GM19397 (cell line): ENCODE results near the gene FBLN1.

Experiments used
- ATAC-seq: cut with Tn5 transposase; IDR thresholded peaks from one replicate; pipeline ENCODE4 v1.9.1; 2021; ENCODE audit warnings: mild to moderate bottlenecking, moderate library complexity; ENCODE audit not compliant: unreplicated experiment

FBLN1 gene

DNA sequence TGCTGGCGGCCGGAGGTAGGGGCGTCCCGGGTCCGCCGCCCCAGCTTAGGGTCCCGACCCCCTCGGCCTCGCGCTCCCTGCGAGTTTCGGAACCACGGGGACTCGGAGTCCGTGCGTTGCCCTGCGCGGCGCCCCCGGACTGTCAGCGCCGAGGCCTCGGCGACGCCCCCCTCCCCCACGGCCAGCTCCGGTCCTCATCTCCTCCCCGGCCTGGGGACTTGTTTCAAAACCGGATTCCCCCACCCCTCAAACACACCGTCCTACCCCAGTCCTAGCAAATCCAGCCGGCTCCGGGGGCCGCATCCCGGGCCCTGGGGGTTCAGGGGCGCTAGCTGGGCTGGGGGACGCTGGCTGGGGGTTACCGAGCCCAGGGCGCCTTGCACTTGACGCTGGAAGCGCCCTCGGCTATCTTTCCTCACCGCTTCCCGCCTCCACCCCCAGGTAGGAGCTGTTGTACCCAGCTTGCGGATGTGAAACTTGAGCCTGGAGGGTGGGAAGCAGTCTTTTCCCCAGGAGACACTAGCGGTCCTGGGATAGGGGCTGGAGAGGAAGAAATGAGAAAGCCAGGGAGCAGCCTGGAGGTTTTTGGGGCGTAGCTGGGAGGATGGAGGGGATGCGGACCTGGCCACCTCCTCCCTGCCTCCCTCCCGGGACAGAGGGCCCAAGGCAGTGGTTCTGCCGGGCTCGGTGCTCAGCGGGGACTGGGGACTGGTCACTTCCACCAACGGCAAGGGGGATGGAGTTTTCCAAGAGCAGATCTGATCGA, 550 bp downstream of the FBLN1 start:
- ATAC-seq: no peak

DNA sequence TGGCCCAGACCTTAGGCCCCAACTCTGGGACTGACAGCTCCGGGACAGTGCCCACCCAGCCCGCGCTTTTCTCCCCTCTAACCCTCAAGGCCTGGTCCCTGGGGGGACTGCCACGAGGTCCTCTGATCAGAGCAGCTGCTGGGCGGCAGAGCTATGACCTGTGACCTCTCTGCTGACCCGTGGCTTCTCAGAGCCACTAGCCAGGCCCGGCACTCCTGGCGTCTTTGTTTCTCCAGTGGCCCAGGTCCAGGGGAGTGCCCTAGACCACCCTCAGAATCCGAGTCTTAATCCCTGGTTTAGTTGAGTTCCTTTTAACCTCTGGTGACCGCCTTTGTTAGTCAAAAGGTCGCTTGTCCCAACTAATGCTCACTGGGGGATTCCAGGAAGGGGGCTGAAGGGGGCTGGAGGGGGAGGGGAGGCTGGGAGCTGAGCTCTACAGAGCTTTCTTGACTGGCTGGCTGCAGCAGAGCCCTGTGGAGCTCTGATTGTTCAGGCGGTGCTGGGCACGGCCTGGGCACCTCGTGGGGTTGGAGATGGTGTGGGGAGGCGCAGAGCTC, 1.2 kb downstream of the FBLN1 start:
- no peak for ATAC-seq

DNA sequence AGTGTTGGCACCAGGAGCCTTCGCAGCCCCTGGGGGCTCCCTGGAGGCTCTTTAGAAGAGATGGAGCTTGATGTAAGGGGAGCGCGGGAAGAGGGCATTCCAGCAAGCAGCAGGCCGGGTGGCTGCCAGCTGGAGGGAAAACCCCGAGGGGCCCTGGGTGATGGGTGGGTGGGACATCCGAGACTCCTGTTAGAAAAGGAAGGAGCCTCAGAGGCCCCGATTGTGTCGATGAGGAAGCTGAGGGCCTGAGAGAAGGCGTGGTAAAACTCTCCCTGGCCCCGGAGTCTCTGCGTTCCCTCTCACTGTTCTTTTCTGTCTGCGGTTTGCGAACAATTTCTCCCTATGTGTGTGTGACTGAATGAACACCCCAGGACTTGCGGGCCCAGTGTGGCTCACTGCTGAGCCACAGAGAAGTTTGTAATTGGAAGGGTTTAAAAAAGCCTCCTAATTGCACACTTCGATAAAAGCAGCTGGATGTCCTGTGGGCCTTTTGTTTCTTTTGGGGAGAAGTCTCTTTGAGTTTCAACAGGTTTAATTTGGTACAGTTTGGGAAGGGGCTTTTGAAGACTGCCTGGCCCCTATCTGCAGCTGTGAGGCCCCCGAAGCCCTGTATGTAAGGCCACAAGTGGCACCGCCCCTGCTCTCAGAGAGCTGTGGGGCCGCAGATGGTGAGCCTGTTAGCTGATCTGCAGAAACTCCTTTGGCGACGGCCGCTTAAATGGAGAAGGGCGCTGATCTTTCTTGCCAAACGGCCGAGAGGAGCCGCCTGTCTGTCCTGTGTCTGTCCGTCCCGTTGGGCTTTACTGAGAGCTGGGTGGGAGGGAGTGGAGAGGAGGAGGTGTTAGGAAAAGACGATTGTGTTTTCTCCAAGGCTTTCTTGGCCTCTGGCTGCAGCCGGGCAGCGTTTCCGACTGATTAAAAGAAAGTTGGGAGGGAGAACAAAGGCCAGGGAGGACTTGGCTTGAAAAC, 2.0 kb downstream of the FBLN1 start:
- ATAC-seq: no peak

DNA sequence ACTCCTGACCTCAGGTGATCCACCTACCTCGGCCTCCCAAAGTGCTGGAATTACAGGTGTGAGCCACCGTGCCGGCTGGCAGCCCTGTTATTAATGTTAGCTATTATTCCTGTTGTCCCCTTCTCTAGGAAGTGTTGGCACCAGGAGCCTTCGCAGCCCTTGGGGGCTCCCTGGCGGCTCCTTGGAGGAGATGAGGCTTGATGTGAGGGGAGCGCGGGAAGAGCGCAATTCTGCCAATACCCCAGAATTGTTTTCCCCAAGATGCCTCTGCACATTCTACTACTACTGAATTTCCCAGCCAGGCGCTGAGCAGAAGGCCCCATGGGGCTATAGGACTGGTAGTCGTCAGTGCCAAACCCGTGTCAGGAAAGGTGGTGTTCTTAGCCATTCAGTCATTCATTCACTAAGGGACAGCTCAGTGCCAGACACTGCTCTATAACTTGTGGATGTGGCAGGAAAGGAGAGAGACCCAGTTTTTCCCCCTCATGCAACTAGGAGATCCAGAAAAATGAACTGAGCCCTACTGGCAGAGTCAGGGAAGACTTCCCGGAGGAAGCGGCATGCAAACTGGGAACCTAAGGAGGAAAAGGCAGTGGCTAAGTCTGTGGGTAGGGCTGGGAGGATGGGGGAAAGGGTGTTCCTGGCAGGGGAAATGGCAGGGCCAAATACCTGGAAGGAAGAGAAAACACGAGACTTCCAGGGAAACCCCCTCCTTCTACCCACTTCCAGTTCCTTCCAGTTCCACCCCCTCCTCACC, 3.5 kb downstream of the FBLN1 start:
- ATAC-seq: no peak

DNA sequence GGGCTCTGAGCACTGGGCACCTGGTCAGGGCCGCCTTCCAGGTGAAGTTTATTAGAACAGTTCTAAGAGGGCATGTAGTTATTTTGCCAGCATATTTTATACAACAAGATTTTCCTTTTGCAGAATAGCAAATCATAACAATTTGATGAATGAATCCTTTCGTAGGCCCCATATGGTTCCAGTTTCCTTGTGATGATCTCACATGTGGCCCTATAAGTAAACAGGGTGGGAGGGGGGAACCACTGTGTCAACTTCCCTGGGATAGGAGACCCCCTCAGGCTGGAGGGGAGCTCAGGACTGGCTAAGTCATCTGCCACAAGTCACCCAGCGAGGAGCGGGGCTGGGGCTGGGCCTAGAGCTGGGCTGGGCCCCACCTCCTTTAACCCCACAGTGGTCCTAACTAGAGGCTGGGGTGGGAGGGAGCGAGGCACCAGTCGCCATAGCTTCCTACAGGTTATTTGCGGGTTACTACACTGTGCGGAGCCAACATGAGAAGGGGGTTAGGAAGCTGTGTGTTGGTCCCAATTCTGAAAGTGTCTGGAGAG, 4.2 kb downstream of the FBLN1 start:
- ATAC-seq: no peak

DNA sequence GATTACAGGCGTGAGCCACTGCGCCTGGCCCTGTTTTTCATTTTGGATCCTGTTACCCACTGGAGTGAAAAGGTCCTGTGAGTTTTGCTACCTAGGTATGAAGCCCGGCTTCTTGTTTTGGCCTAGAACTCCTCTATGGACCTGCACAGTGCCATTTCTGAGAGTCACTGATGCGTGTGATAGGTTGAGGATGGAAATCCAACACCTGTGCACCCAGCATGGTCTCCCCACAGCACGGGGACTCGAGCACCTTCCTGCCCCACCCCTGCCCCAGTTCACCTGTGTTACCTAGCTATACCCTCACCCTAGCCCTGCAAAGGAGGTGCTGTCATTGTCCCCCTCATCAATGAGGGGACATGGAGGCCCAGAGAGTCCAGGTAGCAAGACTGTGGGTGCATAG, 5.1 kb downstream of the FBLN1 start:
- ATAC-seq: no peak

DNA sequence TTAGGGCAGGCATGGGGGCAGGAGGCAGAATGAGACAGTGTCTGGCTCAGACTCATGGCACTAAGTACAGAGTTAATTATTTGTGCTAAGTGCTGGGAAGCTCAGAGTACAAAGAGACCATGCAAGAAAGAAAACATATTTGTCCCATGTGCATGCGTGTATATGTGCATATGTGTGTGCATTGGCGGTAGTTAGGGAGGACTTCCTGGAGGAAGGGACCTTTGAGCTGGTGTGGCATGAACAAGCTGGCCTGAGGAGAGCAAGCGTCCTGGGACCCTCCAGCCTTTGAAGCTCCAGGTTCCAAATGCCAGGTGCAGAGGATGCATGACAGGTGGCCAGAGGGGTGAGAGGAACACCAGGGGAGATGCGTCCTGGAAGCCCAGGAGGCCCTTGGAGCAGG, 6.1 kb downstream of the FBLN1 start:
- no peak for ATAC-seq

DNA sequence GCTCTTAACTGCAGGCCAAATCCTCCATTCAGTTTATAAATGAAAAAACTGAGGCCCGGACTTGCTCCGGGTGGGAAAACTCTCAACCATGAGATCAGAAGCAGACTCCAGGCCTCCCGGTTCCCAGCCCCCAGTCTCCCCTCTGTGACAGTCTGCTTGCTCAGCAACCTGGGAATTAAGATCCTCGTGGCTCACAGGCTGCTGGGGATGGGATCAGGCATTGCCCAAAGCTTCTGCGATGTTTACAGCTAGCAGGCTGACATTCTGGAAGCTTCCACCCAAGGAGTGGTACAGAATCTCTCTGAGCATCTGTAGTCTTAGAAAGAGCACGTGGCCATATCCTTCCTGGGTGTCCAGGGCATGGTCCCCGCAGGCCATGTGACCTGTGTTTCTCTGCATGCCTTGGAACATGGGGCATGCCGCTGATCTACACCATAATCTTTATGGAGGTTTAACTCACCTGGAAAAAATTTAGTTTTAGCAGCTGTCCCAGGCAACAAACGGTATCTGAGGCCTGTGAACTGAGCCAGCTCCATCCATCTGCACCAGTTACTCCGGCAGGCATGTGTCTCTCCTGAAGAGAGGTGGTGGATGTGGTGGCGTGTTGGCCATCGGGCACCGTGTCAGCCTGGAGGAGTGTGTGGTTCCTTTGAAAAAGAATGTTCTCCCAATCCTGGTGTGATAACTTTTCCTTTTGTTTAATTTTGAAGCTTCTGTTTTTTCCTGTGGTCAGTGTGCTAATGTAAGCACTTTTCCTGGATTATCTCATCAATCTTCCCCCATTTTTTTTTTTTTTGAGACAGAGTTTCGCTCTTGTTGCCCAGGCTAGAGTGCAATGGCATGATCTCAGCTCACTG, 7.9 kb downstream of the FBLN1 start:
- ATAC-seq: no peak

DNA sequence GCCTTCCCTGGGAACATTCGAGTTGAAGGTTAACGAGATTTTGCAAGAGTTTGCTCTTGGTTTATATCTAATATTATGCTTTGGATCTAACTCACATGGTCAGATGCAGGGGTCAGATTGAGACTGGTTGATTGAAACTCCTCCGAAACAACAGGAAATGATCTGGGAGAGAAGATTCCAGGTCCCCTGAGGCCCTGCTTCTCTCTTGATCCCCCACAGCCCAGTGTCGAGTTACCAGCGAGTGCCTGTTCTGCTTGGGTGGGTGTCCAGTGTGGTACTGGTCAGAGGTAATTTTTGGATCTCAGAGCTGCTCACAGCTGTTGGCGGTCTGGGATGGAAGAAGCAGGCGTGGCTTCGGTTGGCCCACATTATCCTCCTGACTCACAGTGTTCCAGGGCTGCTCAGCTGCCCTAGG, 9.2 kb downstream of the FBLN1 start:
- no peak for ATAC-seq

DNA sequence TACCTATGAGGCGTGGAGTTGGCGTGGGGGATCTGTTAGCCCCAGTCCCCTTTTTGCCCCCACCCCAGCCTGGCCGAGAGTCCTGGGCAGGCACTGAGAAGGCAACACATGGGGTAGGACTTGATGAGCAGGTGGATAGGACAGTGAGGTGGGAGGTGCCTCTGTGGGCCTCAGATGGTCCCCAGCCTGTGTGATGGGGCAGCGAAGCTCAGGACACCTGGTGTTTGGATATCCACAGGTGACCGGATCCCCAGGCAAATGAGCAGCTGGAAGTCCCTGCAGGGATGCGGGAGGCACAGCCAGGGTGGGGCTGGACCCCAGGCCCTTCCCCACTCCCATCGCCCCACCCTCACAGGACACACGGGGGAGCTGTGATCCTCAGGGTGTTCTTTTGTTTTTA, 9.7 kb downstream of the FBLN1 start:
- no peak for ATAC-seq

DNA sequence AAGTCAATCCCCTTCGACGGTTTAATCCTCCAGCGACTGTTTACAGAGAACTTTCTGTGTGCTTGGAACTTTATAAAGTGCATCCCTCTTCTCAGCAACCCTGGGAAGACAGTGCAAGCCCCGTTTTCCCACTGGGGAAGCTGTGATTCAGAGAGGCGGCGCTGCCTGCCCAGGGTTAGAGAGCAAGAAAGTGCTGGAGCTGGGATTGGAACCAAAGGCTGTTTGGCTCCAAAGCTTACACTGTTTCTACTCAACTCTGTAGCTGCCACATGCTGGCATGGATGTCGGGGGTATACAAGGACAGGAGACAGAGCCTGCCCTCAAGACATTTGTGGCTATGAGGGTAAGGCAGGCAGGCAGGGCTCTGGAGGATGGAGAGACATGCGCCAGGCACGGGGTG, 13.0 kb downstream of the FBLN1 start:
- ATAC-seq: no peak

DNA sequence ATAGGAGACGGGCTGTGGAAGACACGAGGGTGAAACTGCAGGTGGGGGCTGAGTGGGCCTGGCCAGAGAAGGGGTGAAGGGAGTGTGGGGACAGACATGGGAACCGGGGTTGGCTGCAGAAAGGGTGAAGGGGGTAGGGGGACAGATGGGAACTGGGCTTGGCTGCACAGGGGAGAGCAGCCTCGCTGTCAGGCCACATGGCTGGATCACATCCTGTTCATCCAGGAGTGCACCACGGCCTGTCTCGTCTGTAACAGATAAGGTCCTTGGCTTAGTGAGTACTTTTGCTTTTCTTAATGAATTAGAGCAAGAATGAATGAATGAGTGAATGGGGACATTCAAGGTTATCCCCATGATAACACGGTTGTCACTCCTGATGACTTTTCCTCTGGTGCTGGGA, 13.5 kb downstream of the FBLN1 start:
- no peak for ATAC-seq

DNA sequence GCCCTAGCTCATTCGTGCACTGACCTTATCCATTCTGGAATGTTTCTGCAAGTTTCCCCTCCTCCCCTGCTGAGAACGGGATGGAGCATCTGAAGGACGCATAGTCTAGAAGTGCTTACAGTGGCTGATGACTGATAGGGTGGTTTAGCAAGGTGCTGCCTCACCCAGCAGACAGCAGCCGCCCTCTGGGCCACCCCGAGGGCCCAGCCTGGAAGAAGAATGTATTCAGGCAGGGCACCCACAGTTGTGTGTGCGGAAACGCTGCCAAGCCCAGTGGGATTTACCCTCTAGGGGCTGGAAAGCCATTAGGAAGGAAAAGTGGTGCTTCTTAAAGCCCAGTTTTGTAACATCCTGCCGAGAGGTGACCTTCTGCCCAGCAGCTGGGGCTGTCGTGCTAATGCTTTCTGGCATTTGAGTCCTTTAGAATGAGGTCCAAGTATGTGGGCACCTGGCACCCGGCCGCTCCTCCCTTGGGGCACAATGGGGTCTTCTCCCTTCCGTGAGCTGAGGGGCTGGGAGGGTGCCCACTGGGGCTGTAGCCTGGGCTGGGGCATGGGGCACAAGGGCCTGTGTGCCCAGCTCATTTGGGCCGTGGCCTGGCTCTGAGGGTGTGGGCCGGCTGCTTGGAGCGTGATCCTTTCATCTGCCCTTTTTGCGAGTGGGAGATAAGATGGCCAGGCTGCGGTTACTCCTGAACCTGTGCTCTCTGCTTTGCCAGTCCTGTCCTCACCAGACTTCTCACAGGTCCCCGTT, 14.4 kb downstream of the FBLN1 start:
- ATAC-seq: no peak

DNA sequence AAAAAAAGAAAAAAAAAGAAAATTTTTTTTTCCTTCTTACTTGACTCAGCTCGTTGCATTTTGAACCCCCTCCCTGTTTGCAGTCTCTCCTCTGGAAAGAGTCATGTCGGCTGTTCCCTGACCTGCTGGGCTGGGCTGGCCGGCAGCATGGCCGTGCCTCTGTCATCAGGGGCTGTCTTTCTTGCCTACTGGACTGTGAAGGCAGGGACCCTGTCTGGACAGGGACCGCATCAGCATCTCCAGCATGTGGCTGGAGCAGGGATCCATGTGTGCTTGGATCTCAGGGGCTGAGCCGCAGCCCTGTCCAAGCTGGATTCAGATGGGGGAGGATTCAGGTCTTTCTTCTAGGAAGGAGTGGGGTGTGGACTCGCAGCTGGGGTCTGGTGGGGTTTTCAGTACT, 15.5 kb downstream of the FBLN1 start:
- ATAC-seq: no peak

DNA sequence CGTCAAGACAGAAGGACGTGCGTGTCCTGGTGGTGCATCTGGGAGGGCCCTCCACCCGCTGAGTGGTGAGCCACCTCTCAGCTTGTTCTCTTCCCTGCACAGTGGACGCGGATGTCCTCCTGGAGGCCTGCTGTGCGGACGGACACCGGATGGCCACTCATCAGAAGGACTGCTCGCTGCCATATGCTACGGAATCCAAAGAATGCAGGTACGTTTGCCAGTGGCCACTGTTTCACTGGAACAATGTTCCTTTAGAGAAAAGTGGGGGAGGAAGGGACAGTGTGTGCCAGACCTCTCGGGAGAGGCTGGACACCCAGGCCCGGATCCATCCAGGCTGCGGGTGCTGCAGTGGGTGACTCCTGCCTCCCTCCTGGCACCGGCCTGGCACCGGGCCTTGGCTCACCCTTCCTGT, 15.9 kb downstream of the FBLN1 start:
- ATAC-seq: no peak

DNA sequence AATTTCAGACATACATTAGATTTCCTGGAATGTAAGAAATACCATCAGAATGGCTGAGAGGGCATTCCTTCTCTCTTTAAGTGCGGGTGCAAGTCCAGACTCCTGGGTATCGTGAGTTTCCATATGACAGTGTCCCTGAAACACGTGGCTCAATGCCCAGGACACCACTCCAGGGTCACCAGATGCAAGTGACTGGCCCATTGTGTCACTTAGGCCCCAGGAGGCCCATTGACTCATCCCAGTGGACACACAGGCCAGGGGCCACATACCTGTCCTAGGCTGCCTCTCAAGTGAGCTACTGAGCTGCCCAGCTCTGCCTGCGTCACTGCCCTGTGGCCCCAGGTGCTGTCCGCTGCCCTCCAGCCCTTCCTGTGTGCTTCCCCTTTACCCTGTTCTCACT, 18.5 kb downstream of the FBLN1 start:
- no peak for ATAC-seq

DNA sequence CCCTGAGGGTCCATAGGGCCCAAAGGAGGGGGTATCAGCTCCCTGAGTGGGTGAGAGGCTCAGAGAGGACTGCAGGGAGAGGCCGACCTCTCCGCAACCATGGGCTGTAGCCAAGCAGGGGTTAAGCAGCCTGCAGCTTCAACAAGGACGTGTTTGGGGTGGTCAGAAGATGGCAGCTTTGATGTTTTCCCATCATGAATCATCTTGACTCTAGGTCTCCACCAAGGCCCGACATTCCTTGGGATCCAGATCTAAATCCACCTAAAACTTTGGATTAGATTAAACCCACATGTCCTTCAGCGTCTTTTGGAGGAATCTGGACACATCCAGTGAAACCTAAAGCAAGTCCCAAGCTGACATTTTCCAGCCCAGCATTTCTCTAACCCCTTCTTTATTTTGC, 19.8 kb downstream of the FBLN1 start:
- no peak for ATAC-seq

DNA sequence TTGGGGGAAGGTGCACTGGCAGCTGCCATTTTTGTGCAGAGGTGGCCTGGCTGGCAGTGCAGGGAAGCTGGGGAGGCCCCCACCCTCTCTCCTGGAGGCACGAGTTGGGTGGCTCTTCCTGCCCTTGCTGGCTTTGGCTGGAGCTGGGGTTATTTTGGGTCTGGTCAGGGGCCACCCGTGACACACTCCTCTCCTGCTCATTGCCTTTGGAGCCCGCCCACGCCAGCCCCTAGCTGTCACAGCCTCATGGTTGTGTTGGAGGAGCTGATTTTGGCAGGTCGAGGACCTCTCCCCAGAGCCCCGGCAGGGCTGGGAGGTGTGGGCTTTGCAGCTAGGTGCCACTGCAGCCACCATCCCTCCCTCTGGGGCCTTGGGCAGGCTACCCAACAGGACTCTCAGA, 21.5 kb downstream of the FBLN1 start:
- no peak for ATAC-seq

DNA sequence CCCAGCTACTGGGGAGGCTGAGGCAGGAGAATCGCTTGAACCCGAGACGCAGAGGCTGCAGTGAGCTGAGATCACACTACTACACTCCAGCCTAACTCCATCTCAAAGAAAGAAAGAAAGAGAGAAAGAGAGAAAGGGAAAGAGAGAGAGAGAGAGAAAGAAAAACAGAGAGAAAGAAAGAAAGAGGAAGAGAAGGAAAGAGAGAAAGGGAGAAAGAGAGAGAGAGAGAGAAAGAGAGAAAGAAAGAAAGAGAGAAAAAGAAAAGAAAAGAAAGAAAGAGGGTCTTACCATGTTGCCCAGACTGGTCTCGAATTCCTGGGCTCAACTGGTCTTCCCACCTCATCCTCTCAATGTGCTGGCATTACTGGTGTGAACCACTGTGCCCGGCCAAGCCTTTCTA, 22.3 kb downstream of the FBLN1 start:
- ATAC-seq: no peak
